GM18951 (cell line): ENCODE measurements around the gene ZNF414.
A peak's percentile ranks its signal among the peaks of the same experiment; 100 is the strongest.
"Not testable (repeated sequence)": the region's sequence is repeated elsewhere in the genome, so short reads cannot be mapped to it uniquely, and the experiment has no call there.

Experiments used
- POLR2A ChIP-seq: IDR thresholded peaks from 4 replicates; pipeline ENCODE4 v1.6.1; 2011; ENCODE audit warnings: mild to moderate bottlenecking; ENCODE audit not compliant: insufficient read length, insufficient read depth; ENCODE audit errors: extremely low read depth
- in situ Hi-C: fragments of 300-500 bp; cut with MboI; formaldehyde crosslinking; loops from one replicate; pipeline ENCODE4 v1.12.0; 2022; ENCODE audit warnings: low sequenced_read_pairs, mixed read lengths, inconsistent platforms; ENCODE audit not compliant: unreplicated experiment

Gene ZNF414, protein sequence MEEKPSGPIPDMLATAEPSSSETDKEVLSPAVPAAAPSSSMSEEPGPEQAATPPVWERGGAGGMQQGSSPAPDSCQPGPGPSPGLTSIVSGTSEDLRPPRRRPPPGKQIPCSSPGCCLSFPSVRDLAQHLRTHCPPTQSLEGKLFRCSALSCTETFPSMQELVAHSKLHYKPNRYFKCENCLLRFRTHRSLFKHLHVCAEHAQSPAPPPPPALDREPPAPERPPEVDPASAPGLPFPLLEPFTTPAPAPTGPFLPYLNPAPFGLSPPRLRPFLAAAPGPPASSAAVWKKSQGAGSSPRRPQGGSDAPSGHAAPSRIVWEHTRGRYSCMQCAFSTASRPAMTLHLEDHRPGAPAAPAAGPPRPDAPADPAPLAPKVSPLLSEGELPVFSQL

DNA sequence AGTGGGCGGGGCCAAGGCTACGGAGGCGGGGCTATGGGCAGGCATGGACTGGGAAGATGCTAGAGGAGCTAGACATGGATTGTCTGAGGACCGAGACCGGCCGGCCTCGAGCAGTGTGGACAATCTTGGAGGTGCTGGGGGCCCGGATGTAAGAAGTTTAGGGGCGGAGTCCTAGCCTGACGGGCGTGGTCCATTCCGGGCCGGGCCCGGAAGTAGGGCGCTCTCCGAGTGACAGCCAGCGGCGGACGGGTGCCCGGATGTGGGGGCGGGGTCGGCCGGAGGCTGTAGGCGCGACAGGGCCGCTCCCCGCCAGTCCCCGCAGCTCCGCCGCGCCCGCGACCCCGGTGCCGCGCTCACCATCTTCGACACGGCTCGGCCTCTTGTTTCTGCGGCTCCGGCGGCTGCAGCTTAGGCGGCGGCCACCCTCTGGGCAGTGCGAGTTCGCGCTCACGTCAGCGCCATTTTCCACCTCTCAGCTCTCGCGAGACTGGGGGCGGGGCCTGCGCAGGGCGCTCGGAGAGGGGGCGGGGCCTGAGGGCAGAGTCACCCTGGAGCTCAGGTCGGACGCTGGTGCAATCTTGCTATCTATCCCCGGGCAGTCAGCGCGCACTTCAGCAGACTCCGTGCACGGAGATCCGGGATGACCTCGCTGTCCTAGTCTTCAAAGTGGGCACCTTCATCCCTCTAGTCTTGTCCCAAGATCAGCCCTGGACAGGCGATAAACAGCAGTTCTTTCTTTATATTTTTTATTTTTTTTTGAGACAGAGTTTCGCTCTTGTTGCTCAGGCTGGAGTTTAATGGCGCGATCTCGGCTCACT, at the start of gene ZNF414:
ZNF414 (minus strand) TSS at position 481 of the 818 bp plus-strand sequence; CDS start at position 360, 121 bp downstream.
- in situ Hi-C loops, result no loop called here

DNA sequence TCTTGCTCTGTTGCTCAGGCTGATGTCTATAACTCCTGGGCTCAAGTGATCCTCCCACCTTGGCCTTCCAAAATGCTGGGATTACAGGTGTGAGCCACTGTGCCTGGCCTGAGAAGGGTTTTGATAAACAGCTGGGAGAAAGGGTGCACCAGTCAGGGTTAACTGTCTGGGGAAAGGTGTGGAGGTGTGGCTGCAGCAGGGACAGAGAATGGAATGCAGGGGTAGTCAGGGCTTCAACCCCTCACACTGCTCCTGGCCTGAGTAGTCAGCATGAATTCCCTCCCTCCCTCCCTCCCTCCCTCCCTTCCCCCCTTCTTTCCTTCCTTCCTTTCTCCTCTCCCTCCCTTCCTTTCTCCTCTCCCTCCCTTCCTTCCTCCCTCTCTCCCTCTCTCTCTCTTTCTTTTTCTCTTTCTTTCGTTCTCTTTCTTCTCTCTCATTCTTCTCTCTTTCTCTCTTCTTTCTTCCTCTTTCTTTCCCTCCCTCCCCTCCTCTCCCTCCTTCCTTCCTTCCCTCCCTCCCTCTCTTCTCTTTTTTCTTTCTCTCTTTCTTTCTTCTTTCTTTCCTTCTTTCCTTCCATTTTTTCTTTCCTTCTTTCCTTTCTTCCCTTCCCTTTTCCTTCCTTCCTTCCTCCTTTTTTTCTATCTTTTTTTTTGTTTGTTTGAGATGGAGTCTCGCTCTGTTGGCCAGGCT, 47.3 kb upstream of the ZNF414 start:
- in situ Hi-C loops, result no loop called here
- no peak for TF ChIP-seq POLR2A

More for the DNA sequence above, at the start of gene ZNF414:
- TF ChIP-seq POLR2A, result peak; percentile 89

DNA sequence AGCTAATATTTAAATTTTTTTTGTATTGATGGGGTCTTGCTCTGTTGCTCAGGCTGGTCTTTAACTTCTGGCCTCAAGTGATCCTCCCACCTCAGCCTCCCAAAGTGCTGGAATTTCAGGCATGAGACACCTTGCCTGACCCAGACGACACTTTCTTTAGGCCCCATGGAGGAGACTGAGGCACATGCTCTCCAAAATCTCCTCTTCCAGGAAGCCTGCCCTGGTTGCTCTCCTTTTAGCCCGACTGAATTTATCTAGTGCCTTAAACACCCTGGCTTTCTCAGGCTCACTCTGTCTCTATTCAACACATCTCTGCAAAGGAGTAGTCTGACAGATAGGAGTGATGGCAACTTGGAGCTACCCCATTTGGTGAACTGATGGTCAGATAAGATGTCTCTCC, 44.4 kb upstream of the ZNF414 start:
- in situ Hi-C loops, result no loop called here
- TF ChIP-seq POLR2A, result no peak

DNA sequence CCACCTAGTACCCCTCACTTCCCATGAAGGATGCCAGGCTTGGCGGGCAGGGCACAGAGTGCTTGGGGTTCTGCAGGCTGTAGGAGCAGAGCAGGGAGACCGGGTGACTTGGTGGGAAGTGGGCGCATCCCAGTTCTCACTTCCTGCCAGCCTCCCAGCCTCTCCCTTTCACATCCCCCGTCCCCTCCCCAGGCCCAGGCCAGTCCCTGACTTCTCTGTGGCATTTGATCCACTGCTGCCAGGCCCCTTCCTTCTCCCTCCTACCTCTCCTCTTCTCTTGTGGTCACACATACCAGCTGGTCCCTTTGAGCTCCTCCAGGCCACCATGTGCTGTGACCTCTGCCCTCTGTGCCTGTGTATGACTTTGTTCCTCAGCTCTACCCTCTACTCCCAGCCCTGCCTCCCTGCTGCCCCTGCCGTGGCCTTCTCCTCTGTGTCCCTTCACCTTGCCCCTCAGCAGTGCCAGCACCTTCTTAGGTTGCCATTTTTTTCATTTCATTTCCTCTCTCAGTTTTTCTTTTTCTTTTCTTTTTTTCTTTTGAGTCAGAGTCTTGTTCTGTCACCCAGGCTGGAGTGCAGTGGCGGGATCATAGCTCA, 43.8 kb upstream of the ZNF414 start:
- in situ Hi-C loops, result no loop called here

DNA sequence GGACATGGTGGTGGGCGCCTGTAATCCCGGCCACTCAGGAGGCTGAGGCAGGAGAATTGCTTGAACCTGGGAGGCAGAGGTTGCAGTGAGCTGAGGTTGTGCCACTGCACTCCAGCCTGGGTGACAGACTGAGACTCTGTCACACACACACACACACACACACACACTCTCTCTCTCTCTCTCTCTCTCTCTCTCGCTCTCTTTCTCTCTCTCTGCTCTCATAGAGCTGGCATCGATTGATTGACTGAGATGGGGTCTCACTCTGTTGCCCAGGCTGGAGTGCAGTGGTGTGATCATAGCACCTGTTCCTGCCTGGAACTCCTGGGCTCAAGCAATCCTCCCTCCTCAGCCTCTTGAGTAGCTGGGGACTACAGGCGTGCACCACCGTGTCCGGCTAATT, 39.8 kb upstream of the ZNF414 start:
- in situ Hi-C loops, result not testable (repeated sequence)

More for the DNA sequence above, 43.8 kb upstream of the ZNF414 start:
- no peak for TF ChIP-seq POLR2A

DNA sequence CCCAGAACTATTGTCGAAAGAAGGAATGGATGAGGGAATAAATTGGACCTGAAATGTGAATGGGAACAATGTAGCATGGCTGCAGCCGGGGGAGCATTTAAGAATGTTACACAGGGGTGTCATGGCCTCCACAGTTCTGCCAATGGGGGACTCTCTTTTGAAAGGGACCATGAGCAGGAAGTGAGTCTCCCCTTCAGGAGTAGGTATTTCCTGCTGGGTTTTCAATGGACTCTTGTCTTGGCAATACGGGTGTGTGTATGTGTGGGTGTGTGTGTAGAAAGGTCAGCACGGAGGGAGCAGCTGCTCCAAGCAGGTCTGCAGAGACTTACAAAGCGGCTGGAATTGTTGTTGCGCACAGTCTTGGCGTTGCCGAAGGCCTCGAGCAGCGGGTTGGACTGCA, 38.8 kb upstream of the ZNF414 start:
- no peak for TF ChIP-seq POLR2A
- in situ Hi-C loops, result no loop called here

DNA sequence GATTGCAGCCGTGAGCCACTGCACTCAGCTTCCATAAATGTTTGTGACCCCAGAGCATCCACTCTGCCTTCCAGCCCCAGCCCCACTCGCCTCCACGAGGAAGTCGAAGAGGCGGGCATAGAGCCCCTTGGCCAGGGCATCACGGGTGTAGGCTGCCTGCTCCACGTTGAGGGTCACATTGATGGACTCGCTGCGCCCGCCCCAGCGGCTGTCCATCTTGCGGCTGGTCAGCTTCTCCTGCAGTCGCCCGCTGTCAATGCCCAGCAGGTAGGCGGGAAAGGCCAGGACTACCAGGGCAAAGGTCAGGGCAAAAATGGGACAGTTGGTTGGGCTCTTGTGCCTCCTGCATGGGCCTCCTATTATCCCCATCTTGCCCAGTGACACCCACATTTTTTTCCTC, 36.1 kb upstream of the ZNF414 start:
- in situ Hi-C loops, result no loop called here
- no peak for TF ChIP-seq POLR2A

DNA sequence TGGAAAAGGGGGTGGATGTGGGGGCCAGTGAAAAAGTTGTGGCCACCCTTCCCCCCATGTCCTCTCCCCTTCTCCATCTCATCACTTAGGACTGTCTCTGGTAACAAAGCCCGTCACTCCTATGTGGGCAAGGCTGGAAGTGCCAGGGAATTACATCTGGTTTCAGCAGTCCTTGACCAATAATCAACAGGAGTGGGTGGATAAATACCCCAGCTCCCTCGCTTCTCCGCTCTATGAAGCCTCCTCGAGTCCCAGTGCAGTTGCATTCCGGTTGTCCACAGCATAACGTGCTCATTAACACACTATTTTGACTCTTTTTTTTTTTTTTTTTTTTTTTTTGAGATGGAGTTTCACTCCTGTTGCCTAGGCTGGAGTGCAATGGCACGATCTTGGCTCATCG, 31.8 kb upstream of the ZNF414 start:
- no peak for TF ChIP-seq POLR2A
- in situ Hi-C loops, result no loop called here

DNA sequence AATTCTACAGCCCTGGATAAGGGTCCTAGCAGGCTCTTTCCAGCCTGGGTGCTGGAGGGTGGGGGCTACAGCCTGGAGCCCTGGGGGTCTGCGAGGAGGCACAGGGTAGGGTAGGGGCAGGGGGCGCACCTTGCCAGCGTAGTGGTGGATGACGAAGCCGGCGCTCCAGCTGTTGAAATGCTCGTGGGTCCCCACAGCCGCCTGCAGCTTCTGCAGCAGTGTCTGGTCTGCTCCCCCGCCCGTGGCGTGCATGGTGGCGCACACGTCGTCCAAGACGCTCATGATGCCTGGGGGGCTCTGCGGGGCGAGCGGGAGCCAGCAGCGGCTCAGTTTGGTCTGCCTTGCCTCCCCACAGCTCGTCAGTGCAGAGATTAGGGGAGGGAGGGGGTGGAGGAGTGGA, 30.2 kb upstream of the ZNF414 start:
- no peak for TF ChIP-seq POLR2A

DNA sequence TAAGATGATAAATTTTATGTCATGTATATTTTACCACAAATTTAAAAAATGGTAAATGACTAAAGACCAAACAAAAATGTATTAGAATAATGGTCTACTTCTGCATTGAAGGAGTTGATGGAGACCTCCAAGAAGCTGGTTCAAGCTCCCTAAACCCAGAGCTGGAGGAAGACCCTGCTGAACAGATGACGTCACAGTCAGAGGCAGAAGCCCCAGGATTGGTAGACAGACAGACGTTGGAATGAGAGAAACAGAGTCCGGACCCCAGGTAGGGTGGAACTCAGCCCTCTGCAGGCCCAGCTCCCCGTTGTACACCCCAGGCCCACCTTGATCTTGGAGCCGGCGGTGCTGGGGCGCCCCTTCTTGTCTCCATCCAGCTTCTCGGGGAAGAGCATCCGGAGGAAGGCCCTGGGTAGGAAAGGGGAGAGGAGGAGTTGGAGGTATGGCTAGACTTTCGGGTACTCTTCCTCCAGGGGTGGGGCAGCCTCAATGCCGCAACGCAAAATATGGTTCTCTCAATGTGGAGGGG, 25.7 kb upstream of the ZNF414 start:
- TF ChIP-seq POLR2A, result no peak
- in situ Hi-C loops, result no loop called here

More for the DNA sequence above, 30.2 kb upstream of the ZNF414 start:
- in situ Hi-C loops, result no loop called here

DNA sequence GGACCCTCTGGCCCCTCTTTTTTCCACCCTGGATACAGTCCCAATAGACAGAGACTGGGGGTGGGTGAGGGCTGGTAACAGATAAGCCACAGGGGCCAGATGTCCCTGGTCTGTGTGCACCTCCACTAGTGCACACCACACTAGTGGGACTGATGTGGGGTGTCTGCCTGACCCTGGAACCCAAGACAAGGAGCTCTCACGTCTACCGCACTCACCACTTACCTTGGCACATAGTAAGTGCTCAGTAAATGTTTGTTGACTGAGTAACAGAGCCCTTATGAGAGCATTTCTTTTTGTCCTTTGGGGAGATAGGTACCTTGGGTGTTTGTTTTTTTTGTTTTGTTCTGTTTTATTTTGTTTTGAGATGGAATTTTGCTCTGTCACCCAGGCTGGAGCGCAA, 23.1 kb upstream of the ZNF414 start:
- in situ Hi-C loops, result no loop called here
- TF ChIP-seq POLR2A, result no peak

DNA sequence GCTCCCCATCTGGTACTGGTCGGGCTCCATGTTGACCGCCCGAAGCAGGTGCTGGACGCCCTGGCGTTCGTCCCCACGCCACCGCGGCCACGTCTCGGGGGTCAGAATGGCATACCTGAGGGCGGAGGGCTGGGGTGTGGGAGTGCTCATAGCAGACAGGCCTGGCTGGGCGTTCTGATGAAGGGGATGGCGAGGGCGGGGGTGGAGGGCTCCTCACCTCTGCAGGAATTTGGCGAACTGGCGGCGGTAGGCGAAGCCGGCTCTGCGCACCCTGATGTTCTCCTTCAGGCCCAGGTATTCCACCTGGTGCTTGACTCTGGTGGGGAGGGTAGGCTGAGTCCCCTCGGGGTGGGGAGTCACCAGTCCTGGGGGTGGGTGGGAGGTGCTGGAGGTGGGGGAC, 22.3 kb upstream of the ZNF414 start:
- in situ Hi-C loops, result no loop called here
- no peak for TF ChIP-seq POLR2A

DNA sequence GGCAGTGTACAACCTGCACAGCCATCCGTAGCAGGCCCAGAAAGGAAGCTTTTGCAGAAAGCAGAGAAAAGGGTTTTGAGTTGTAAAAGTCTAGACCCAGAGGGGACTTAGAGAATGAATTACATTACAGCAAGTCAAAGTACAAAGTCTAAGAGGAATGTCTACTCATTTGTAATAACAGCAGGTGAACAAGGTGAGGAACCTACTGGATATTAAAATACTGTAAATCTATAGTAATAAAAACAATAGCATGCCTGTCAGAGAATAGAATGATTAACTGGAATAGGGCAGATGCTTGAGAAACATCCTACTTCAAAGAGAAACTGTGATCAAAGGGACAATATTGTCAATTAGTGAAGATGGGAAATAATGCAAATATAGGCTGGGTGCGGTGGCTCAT, 18.3 kb upstream of the ZNF414 start:
- TF ChIP-seq POLR2A, result no peak
- in situ Hi-C loops, result no loop called here
